Lung (tissue), 12 donors: ENCODE results near the gene PPBP. TPM values are rescaled to one million over a fixed set of nuclear protein-coding genes. Genes with fewer than 3 reads are reported as not detected.

ENCODE experiments used
- ATAC-seq: fragments of 200-7000 bp; cut with Tn5 transposase; one replicate; pipeline ENCODE4 v1.9.1; 2020; ENCODE audit warnings: moderate number of reproducible peaks; ENCODE audit not compliant: insufficient read depth, low FRiP score
- DNase-seq, 3 donors: peaks; one replicate each; pipeline ENCODE4 v3.0.0-alpha.2; 2013 to 2017
- H3K27ac ChIP-seq, 2 donors: one replicate each; pipeline ENCODE4 v1.5.1; 2013; ENCODE audit warnings: mild to moderate bottlenecking in 2 of 2, moderate library complexity in 2 of 2, control low read depth in 1 of 2, inconsistent platforms in 1 of 2, low read depth in 1 of 2, low read length in 1 of 2
- H3K27me3 ChIP-seq, 3 donors: one replicate each; pipeline ENCODE4 v1.5.1; 2013; ENCODE audit warnings: low read length in 2 of 3; ENCODE audit not compliant: control insufficient read depth in 3 of 3, insufficient read depth in 3 of 3
- H3K36me3 ChIP-seq, 4 donors: one replicate each; pipeline ENCODE4 v1.5.1; 2013; ENCODE audit warnings: low read length in 4 of 4, mild to moderate bottlenecking in 1 of 4, moderate library complexity in 1 of 4; ENCODE audit not compliant: control insufficient read depth in 4 of 4, insufficient read depth in 4 of 4
- H3K4me1 ChIP-seq, 5 donors: one replicate each; pipeline ENCODE4 v1.5.1; 2013; ENCODE audit warnings: low read length in 5 of 5, mild to moderate bottlenecking in 2 of 5, moderate library complexity in 1 of 5; ENCODE audit not compliant: control insufficient read depth in 5 of 5, insufficient read depth in 5 of 5
- H3K4me3 ChIP-seq: one replicate; pipeline ENCODE4 v1.5.1; 2013; ENCODE audit warnings: mild to moderate bottlenecking, control low read depth, moderate library complexity
- H3K9ac ChIP-seq, 2 donors: one replicate each; pipeline ENCODE4 v1.5.1; 2013; ENCODE audit warnings: low read length in 2 of 2, control low read depth in 1 of 2; ENCODE audit not compliant: insufficient read depth in 1 of 2
- H3K9me3 ChIP-seq, 4 donors: one replicate each; pipeline ENCODE4 v1.5.1; 2013; ENCODE audit warnings: low read length in 3 of 4, mild to moderate bottlenecking in 1 of 4, moderate library complexity in 1 of 4; ENCODE audit not compliant: control insufficient read depth in 4 of 4, insufficient read depth in 3 of 4
- WGBS, 2 donors: extraction: QIAGEN DNeasy Blood & Tissue Kit; methylation state at CpG; one replicate each; pipeline ENCODE4 v1.1.7; 2013; 5-methylcytosine and 5-hydroxymethylcytosine counted together
- polyA plus RNA-seq, 2 donors: library from polyadenylated mRNA; stranded (reverse); fragments of 200-250 nt; gene quantifications; one replicate each; pipeline ENCODE4 v1.2.1, GENCODE V29; 2013
- total RNA-seq, 2 donors: library from RNA; depleted of rRNA in 1 of 2; stranded (reverse); fragments of >200 nt in 1 of 2; gene quantifications; one replicate each; pipeline ENCODE4 v1.2.1, GENCODE V29; 2014 to 2021
- TF ChIP-seq, protein P1 (sequence below): IDR thresholded peaks from 2 replicates; pipeline ENCODE4 v1.5.1; 2012; ENCODE audit warnings: mild to moderate bottlenecking; ENCODE audit errors: control extremely low read depth, extremely low read depth
- donor health status: control.
- donor health status: control.
- donor health status: Bipolar disorder and iron deficiency.
- donor health status: healthy.
- donor health status: DM: yes; HTN: yes; CAD: no.

PPBP gene
- total and polyA plus RNA-seq, 4 donors: 1.9 to 43.5 (median 7.4) TPM

DNA sequence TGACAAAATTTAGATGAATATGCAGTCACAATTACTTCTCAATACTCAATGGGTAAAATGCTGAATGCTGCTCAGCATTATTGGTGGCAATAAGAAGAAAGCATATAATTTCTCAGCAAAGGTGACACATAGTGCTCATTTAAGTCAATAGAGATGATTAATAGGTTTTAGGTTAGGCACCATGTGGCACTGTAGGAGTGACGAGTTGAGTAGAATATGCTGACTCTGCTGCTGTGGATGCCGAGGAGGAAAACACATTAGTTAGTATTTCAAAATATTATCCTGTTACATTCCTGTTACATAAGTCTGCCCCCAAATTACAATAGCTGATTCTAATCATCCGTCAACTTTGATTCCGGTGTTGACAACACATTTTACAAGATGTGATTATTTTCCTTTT is 24.1 kb upstream of the PPBP start:
- H3K36me3 ChIP-seq: no peaks in the 10 kb centered on the region
- no peak for ATAC-seq
- 48 to 50% methylated on average over 4 of the region's 4 CpGs for WGBS, 2 donors

DNA sequence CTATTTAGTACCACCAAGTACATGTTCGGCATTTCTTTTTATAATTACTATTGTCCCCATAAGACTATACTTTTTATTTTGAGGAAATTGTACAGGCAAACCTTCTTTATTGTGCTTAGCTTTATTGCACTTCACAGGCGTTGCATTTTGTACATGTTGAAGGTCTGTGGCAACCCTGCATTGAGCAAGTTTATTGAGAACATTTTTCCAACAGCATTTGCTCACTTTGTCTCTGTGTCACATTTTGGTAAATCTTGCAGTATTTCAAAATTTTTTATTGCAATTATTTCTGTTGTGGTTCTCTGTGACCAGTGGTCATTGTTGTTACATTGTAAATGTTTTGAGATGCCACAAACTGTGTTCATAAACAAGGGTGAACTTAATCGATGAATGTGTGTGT is 21.3 kb upstream of the PPBP start:
- Histone ChIP-seq H3K4me1 (peaks cover 0 to 1% (median 0%) of the 10 kb centered on the region in 5 donors), H3K36me3 (no peaks in the 10 kb centered on the region), H3K27ac (no peak overlapping the region), H3K27me3 (no peaks in the 10 kb centered on the region), H3K9me3 (no peaks in the 10 kb centered on the region), H3K4me3 (no peak overlapping the region), H3K9ac (no peak overlapping the region)
- ATAC-seq (no peak), DNase-seq (no peak)
- 78 to 87% methylated on average over 3 of the region's 3 CpGs for WGBS, 2 donors
- TF ChIP-seq, protein P1, sequence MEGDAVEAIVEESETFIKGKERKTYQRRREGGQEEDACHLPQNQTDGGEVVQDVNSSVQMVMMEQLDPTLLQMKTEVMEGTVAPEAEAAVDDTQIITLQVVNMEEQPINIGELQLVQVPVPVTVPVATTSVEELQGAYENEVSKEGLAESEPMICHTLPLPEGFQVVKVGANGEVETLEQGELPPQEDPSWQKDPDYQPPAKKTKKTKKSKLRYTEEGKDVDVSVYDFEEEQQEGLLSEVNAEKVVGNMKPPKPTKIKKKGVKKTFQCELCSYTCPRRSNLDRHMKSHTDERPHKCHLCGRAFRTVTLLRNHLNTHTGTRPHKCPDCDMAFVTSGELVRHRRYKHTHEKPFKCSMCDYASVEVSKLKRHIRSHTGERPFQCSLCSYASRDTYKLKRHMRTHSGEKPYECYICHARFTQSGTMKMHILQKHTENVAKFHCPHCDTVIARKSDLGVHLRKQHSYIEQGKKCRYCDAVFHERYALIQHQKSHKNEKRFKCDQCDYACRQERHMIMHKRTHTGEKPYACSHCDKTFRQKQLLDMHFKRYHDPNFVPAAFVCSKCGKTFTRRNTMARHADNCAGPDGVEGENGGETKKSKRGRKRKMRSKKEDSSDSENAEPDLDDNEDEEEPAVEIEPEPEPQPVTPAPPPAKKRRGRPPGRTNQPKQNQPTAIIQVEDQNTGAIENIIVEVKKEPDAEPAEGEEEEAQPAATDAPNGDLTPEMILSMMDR: no peak

More for the DNA sequence above, 24.1 kb upstream of the PPBP start:
- Histone ChIP-seq H3K4me3 (no peak overlapping the region), H3K27ac (no peak overlapping the region), H3K9ac (no peak overlapping the region), H3K9me3 (no peaks in the 10 kb centered on the region), H3K4me1 (peaks cover 0 to 1% (median 0%) of the 10 kb centered on the region in 5 donors), H3K27me3 (no peaks in the 10 kb centered on the region)
- no peak for DNase-seq
- TF ChIP-seq, protein P1: no peak

DNA sequence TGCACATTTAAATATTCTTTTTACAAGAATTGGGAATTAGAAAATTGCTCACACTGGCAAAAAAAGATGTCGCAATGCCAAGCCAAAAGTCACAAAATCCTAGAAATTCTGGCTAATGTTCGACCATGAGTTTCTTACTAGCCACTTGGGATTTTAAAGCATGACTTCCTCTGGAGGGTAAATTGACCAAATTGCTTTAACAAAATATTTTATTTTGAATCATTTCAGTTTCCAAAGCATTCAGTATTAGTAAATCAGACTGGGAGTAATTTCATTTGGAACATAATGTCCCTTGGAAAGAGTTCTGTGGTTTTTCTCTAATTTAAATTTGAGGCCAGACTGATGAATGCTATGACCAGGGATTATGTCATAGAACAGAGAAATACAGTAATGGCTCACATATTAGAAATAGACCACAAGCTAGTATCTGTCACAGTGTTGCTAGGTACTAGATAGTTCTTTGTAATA is 18.1 kb upstream of the PPBP start:
- Histone ChIP-seq H3K9me3 (no peaks in the 10 kb centered on the region), H3K9ac (no peak overlapping the region), H3K4me1 (no peaks in the 10 kb centered on the region), H3K4me3 (no peak overlapping the region), H3K27me3 (no peaks in the 10 kb centered on the region), H3K27ac (no peak overlapping the region), H3K36me3 (no peaks in the 10 kb centered on the region)
- ATAC-seq (no peak), DNase-seq (no peak)
- 70 to 84% methylated on average over 2 of the region's 2 CpGs for WGBS, 2 donors
- TF ChIP-seq, protein P1: no peak

DNA sequence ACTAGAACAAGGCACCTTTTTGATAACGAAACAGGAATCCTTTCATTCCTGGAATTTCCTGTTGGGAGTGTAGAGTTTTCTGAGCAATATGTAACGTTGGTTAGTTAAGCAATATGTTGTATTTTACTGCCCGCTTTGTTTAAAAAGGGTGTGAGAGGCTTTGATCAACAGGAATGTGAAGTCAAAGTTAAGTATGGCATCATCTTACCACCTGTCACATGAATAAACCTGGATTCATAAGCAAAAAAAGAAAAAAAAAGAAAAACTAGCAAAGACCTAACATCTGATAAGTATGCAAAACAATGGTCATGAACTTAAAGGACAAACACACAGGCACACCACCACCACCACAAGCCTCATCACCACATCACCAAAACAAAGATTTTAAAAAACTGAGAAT is 17.5 kb upstream of the PPBP start:
- TF ChIP-seq, protein P1: no peak
- Histone ChIP-seq H3K36me3 (no peaks in the 10 kb centered on the region), H3K4me3 (no peak overlapping the region), H3K9ac (no peak overlapping the region), H3K27ac (no peak overlapping the region), H3K9me3 (no peaks in the 10 kb centered on the region), H3K27me3 (no peaks in the 10 kb centered on the region), H3K4me1 (no peaks in the 10 kb centered on the region)
- 28 to 35% methylated on average over 3 of the region's 3 CpGs for WGBS, 2 donors
- no peak for ATAC-seq
- no peak for DNase-seq
